ENCODE data around the gene SDK2. TPM values are rescaled to one million over a fixed set of nuclear protein-coding genes. Genes with fewer than 3 reads are reported as not detected.

SDK2 gene
- total and polyA plus RNA-seq, 2 of the 8 experiments (the other 6 are each of a cell fraction or from before 2014, with no cell fraction given) = 3.9 to 4.1 TPM

DNA sequence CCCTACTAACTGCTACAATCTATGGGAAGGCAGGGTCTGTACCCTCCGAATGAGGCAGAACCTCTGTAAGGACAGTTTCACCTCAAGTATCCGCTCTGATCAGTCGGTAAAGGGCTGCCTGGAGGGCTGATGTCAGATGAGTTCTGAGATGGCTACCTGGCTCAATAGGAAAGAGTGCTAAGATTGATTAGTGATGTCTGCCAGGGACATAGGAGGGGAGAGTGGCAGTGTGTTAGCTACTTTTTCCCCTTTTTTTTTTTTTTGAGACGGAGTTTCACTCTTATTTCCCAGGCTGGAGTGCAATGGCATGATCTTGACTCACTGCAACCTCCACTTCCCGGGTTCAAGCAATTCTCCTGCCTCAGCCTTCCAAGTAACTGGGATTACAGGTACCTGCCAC, 293.4 kb downstream of the SDK2 start:
- Histone ChIP-seq H3K23me2 (ENCODE audit: low read depth, low read length) (no peaks in the 10 kb centered on the region), H3K36me3 (ENCODE audit: control insufficient read depth in 2 of 4, insufficient read depth in 4 of 4, low read length in 3 of 4) (no peaks in the 10 kb centered on the region), H4K20me1 (replicated peaks in 1 of 2; ENCODE audit: control insufficient read depth in 1 of 2, insufficient read depth in 2 of 2, low read length in 2 of 2) (no peaks in the 10 kb centered on the region), H3K14ac (ENCODE audit: insufficient read length) (no peak overlapping the region), H3K4me2 (ENCODE audit: insufficient read depth in 1 of 2, low read depth in 2 of 2, low read length in 2 of 2) (no peak overlapping the region), H3K79me2 (ENCODE audit: control insufficient read depth in 1 of 2, insufficient read depth in 2 of 2, low read length in 2 of 2) (no peaks in the 10 kb centered on the region), H2BK12ac (ENCODE audit: low read depth, low read length) (no peak overlapping the region), H3K79me1 (ENCODE audit: low read depth, low read length) (no peaks in the 10 kb centered on the region), H3K27me3 (replicated peaks in 1 of 4; ENCODE audit: control insufficient read depth in 3 of 4, extremely low read depth in 1 of 4, insufficient read depth in 3 of 4, low read length in 3 of 4) (no peaks in the 10 kb centered on the region; a peak in 1 of 7 replicates), H3K18ac (ENCODE audit: extremely low read depth, low read length) (no peak overlapping the region), H3K4me3 (ENCODE audit: extremely low read depth in 1 of 4, insufficient read depth in 2 of 4, low read depth in 3 of 4, low read length in 4 of 4) (no peak overlapping the region), H2BK120ac (replicated peaks; ENCODE audit: low read depth, low read length) (no peak overlapping the region), H3K23ac (ENCODE audit: insufficient read length) (no peak overlapping the region), H3K27ac (ENCODE audit: low read depth, low read length) (no peak overlapping the region), H2AK5ac (ENCODE audit: low read depth, low read length) (no peak overlapping the region), H4K8ac (ENCODE audit: extremely low read depth, insufficient read depth, low read length) (no peak overlapping the region), H3K4me1 (replicated peaks in 1 of 4; ENCODE audit: control insufficient read depth in 3 of 4, insufficient read depth in 4 of 4, low read length in 3 of 4) (peaks cover 0 to 18% (median 9%) of the 10 kb centered on the region in 4 experiments; a peak in 6 of 7 replicates), H3K9ac (replicated peaks in 1 of 4; ENCODE audit: extremely low read depth in 1 of 4, low read depth in 3 of 4, low read length in 3 of 4) (no peak overlapping the region), H2BK20ac (ENCODE audit: low read length) (no peak overlapping the region), H2BK15ac (ENCODE audit: low read length) (no peak overlapping the region), H4K5ac (ENCODE audit: insufficient read length, low read depth, low read length) (no peak overlapping the region), H3K4ac (replicated peaks; ENCODE audit: insufficient read length, low read depth, low read length) (no peak overlapping the region), H2AFZ (ENCODE audit: low read length) (no peak overlapping the region), H2BK5ac (ENCODE audit: low read depth, low read length) (no peak overlapping the region), H3K9me3 (ENCODE audit: insufficient read depth in 2 of 2, low read depth in 1 of 2, low read length in 1 of 2) (no peaks in the 10 kb centered on the region), H3K56ac (replicated peaks; ENCODE audit: insufficient read length, low read depth, low read length) (no peak overlapping the region), H4K91ac (replicated peaks; ENCODE audit: insufficient read length, low read length) (no peak overlapping the region)
- ChIA-PET POLR2A (ENCODE audit: partially characterized antibody) (no interaction called here), CTCF (ENCODE audit: partially characterized antibody) (interaction anchor here (0.8 to 1.4 kb wide), 4 partner anchors 9 to 48 kb away, joined by 4 to 7 read pairs (median 4); partner anchors contain the start of gene CDC42EP4)
- DNase-seq (ENCODE audit: low read depth in 1 of 2, low spot score in 2 of 2) (no peak), FAIRE-seq (no peak)
- no peak for TF ChIP-seq CBX8 (IDR thresholded peaks at IDR 0.05; ENCODE audit: borderline replicate concordance, low read depth, low read length)
- no peak for TF ChIP-seq SP1 (IDR thresholded peaks at IDR 0.05; ENCODE audit: low read depth, low read length)
- TF ChIP-seq CEBPB (IDR thresholded peaks at IDR 0.05; ENCODE audit: low read depth, low read length) = no peak
- TF ChIP-seq, protein P1, sequence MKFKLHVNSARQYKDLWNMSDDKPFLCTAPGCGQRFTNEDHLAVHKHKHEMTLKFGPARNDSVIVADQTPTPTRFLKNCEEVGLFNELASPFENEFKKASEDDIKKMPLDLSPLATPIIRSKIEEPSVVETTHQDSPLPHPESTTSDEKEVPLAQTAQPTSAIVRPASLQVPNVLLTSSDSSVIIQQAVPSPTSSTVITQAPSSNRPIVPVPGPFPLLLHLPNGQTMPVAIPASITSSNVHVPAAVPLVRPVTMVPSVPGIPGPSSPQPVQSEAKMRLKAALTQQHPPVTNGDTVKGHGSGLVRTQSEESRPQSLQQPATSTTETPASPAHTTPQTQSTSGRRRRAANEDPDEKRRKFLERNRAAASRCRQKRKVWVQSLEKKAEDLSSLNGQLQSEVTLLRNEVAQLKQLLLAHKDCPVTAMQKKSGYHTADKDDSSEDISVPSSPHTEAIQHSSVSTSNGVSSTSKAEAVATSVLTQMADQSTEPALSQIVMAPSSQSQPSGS (IDR thresholded peaks at IDR 0.05; ENCODE audit: low read length) = no peak
- TF ChIP-seq SRF (IDR thresholded peaks at IDR 0.05; ENCODE audit: low read depth, low read length) = no peak
- no peak for TF ChIP-seq SUZ12 (IDR thresholded peaks at IDR 0.05; ENCODE audit: low read length)
- TF ChIP-seq SAP30 (IDR thresholded peaks at IDR 0.05; ENCODE audit: insufficient read depth, insufficient replicate concordance, low read length) = no peak
- TF ChIP-seq GABPA (IDR thresholded peaks at IDR 0.05; ENCODE audit: borderline replicate concordance, insufficient read depth, low read length) = no peak
- WGBS, 2 experiments (ENCODE audit: extremely low coverage in 1 of 2, insufficient coverage in 1 of 2, insufficient read length in 1 of 2, insufficient replicate concordance in 2 of 2, low coverage in 1 of 2, low lambda C conversion rate in 2 of 2, missing lambda C conversion rate in 1 of 2) = 96% methylated on average over 5 of the region's 5 CpGs; no CpG with 5 or more reads in 1 of the 2 experiments
